HL-60/S4 (cell line): ENCODE measurements around the gene NKX3-2.

ENCODE experiments used
- in situ Hi-C: fragments of 300-500 bp; cut with MboI; formaldehyde crosslinking; loops from 2 replicates; pipeline ENCODE4 v1.14.3; 2022; ENCODE audit warnings: low sequenced_read_pairs

Gene NKX3-2

DNA sequence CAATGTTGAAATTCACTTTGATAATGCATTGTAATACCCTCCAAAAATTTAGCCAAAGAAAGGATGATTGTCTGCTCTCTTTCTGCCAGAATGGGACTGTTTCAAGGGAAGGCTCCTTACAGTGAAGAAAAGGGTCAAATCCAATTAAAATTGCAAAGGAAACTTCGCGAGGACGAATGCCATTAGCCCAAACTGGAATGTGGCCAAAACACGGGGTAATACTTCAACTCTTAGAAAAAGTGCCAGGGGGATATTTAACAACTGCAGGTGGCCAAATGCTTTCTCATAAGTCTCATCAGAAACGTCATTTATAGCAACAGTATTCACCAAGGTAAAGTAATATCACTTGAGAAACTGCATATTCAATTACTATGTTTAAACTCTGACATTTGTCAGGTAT, 29.0 kb downstream of the NKX3-2 start:
- in situ Hi-C loops, result no loop called here

DNA sequence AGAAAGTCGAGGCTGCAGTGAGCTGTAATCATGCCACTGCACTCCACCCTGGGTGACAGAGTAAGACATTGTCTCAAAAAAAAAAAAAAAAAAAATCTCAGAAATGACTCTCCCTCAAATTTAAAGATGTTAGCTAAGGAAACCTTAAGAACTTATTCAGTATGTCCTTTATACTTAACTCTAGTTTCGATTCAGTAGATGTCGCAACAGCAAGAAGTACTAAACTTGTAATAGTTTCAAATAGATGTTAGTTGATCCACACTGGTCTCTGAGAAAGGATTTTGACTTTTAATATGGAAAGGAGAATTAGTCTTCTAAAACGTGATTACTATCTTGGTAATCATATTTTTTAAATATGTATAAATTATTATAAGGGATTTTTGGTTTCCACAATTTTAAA, 29.6 kb downstream of the NKX3-2 start:
- in situ Hi-C loops, result no loop called here

DNA sequence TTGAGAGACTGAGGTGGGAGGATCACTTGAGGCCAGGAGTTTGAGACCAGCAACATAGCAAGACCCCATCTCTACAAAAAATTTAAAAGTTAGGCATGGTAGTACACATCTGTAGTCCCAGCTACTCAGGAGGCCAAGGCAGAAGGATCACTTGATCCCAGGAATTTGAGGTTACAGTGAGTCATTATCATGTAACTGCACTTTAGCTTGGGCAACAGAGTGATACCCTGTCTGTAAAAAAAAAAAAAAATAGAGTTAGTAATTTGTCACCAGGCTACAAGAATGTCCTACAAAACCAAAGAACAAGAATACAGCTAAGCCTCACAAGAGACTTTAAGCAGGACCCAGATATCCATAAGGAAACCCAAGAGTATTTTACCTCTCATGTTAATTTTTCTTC, 33.2 kb downstream of the NKX3-2 start:
- in situ Hi-C loops, result no loop called here

DNA sequence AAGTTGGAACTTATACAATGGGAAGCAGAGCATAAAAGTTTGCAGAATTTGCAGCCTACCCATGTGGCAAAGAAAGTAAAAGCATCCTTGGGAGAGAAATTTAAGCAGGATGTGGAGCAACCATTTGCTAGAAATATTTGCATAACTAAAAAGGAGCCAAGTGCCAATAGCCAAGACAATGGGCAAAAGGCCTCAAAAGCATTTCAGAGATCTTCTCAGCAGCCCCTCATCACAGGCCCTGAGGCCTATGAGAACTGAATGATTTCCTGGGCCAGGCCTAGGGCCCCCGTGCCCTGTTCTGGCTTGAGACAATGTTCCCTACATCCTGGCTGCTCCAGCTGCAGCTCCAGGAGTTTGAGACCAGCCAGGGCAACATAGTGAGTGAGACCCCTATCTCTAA, 34.9 kb downstream of the NKX3-2 start:
- in situ Hi-C loops, result no loop called here

DNA sequence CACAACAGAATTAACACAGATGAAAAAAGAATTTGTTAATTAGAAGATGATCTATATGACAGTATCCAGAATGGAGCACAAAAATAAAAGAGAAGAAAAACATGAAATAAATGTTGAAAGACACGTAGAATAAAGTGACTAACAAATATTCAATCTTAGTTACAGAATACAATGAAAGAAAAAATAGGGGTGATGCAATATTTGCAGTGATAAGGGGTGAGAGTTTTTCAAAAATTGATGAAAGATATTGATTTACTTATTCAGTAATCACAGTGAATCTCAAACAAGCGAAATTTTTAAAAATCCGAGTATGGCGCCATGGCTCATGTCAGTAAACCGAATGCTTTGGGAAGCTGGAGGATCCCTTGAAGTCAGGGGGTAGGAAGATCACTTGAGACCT, 39.9 kb downstream of the NKX3-2 start:
- in situ Hi-C loops, result no loop called here

DNA sequence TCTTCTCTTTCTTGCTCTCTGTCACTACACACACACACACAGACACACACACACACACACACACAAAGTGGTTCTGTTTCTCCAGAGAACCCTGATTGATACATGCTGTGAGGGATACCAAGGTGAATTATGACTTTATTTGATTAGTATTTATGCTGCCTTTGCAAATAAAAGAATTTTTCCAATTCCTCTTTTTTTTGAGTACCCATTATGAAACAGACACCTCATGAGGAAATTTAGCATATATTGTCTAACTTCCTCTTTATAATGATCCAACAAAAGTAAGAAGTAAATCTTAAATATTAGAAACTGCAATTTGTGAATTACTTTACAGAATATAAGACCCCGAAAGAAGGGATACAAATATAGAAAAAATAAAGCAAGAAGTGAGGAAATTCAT, 45.8 kb downstream of the NKX3-2 start:
- in situ Hi-C loops, result no loop called here

DNA sequence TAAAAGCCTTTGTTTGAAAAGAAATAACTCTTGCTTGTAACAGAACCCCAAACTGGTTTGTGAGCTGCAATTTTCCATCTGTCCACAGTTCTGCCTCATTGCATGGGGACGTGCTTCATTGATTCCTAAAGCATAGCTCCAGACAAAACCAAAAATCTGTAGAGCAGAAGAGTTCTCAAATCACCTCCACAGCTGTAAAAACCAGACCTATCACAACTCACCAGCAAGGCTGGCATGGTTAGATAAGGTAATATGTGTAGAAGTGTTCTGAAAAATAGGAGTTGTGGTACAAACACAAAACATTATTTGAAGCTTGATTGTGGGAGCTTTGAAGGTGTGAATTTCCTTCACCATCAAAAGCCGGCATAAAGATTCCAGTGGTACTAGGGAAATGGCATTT, 47.7 kb downstream of the NKX3-2 start:
- in situ Hi-C loops, result no loop called here

DNA sequence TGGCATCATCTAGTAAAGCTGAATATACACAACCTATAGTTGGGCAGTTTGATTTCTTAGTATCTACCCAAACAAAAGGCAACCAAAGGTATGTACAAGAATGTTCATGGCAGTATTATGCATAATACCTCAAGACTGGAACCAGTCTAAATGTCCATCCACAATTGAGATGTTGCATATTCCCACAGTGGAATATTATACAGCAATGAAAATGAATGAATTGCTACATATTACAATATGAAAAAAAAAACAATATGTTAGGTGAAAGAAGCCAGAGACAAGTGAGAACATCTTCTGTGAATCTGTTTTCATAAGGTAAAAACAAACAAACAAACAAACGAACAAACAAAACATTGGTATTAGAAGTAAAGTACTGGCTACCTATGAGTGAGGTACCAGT, 48.6 kb downstream of the NKX3-2 start:
- in situ Hi-C loops, result no loop called here

DNA sequence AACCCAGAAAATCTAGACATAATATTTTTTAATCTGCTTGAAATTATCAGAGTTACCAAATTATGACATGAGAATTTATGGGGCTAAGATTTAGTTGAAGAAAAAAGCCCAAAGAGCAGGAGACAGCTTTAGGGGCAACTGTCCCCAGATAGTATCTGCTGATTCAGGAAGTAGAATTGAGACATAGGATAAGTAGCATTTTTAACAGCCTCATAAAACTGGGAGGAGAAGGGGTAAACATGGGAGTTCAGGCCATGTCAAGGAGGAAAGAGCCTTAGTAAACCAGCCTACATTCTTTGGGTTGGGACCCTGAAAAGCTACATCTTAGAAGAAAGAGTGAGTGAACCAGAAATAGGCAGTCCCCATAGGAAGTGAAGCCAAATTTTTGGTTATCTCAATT, 50.5 kb downstream of the NKX3-2 start:
- in situ Hi-C loops, result no loop called here

DNA sequence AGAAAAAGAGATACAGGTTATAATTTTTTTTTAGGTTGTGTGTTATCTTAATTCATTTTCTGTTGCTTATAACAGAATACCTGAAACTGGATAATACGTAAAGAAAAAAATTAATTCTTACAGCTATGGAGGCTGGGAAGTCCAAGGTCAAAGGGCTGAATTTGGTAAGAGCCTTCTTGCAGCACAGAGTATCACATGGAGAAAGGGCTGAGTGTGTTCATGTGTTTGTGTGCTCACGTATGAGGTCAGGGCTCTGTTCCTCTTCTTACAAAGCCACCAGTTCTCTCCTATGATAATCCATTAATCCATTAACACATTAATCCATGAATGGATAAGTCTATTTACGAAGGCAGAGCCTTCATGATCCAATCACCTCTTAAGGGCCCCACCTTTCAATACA, 51.6 kb downstream of the NKX3-2 start:
- in situ Hi-C loops, result no loop called here
